ENCODE results near the gene ZNF24. TPM values are rescaled to one million over a fixed set of nuclear protein-coding genes. Genes with fewer than 3 reads are reported as not detected.

ZNF24 gene
- total and polyA plus RNA-seq, 9 donors: 18.7 to 64.8 (median 48.1) TPM

- H3K36me3 ChIP-seq: no peaks in the 10 kb centered on the region
- intact Hi-C loops (cut with DNase I): loop anchor here in 1 of 4 donors (10.0 kb wide), 1 partner anchor 348 kb away; no protein-coding TSS in a partner anchor
These were observed 8.6 kb upstream of the ZNF24 start for GRCh38 chr18:35352778-35353177.

GRCh38 chr18:35352283-35352682 lies 8.1 kb upstream of the ZNF24 start:
- WGBS, 3 donors: 81 to 90% (median 82%) methylated on average over 2 of the region's 2 CpGs
- TF ChIP-seq EP300 (IDR thresholded peaks at IDR 0.05): no peak
- no peak for TF ChIP-seq CTCF (IDR thresholded peaks at IDR 0.05)
- no peak for TF ChIP-seq POLR2A (IDR thresholded peaks at IDR 0.05)
- Histone ChIP-seq H3K4me1 (ENCODE audit: insufficient read depth) (no peaks in the 10 kb centered on the region), H3K27ac (no peak overlapping the region), H3K27me3 (no peaks in the 10 kb centered on the region), H3K4me3 (no peak overlapping the region), H3K9me3 (no peaks in the 10 kb centered on the region), H3K36me3 (no peaks in the 10 kb centered on the region)
- intact Hi-C loops (cut with DNase I): loop anchor here in 1 of 4 donors (10.0 kb wide), 1 partner anchor 347 kb away; no protein-coding TSS in a partner anchor
- no peak for DNase-seq

More at GRCh38 chr18:35352778-35353177, 8.6 kb upstream of the ZNF24 start:
- Histone ChIP-seq H3K9me3 (no peaks in the 10 kb centered on the region), H3K4me1 (ENCODE audit: insufficient read depth) (no peaks in the 10 kb centered on the region), H3K4me3 (no peak overlapping the region), H3K27me3 (no peaks in the 10 kb centered on the region), H3K27ac (no peak overlapping the region)
- no peak for DNase-seq
- TF ChIP-seq EP300 (IDR thresholded peaks at IDR 0.05) (no peak), CTCF (IDR thresholded peaks at IDR 0.05) (no peak), POLR2A (IDR thresholded peaks at IDR 0.05) (no peak)

- WGBS, 3 donors: 79 to 88% (median 85%) methylated on average over 3 of the region's 3 CpGs
- no peak overlapping the region for H3K27ac ChIP-seq
These were observed 3.8 kb upstream of the ZNF24 start for GRCh38 chr18:35348001-35348400.

GRCh38 chr18:35345950-35346349 lies 1.7 kb upstream of the ZNF24 start:
- Histone ChIP-seq H3K4me1 (ENCODE audit: insufficient read depth) (peaks cover 7% of the 10 kb centered on the region), H3K27me3 (no peaks in the 10 kb centered on the region), H3K27ac (peak overlapping the region in 1 of 2 donors; percentile 98), H3K9me3 (no peaks in the 10 kb centered on the region), H3K4me3 (no peak overlapping the region), H3K36me3 (no peaks in the 10 kb centered on the region)
- no peak for TF ChIP-seq EP300 (IDR thresholded peaks at IDR 0.05)
- no peak for TF ChIP-seq POLR2A (IDR thresholded peaks at IDR 0.05)
- TF ChIP-seq CTCF (IDR thresholded peaks at IDR 0.05): no peak
- intact Hi-C loops (cut with DNase I): no loop called here
- DNase-seq: no peak
- 91 to 97% (median 95%) methylated on average over 1 of the region's 1 CpG for WGBS, 3 donors

More at GRCh38 chr18:35348001-35348400, 3.8 kb upstream of the ZNF24 start:
- DNase-seq: no peak
- Histone ChIP-seq H3K27me3 (no peaks in the 10 kb centered on the region), H3K36me3 (no peaks in the 10 kb centered on the region), H3K9me3 (no peaks in the 10 kb centered on the region), H3K4me1 (ENCODE audit: insufficient read depth) (peaks cover 3% of the 10 kb centered on the region), H3K4me3 (no peak overlapping the region)
- no peak for TF ChIP-seq EP300 (IDR thresholded peaks at IDR 0.05)
- TF ChIP-seq POLR2A (IDR thresholded peaks at IDR 0.05): no peak
- TF ChIP-seq CTCF (IDR thresholded peaks at IDR 0.05): no peak
- intact Hi-C loops (cut with DNase I): no loop called here

All from ovary (tissue), 9 donors.